Bronchial epithelial cell (primary cell): ENCODE measurements around the gene TMED6. TPM values are rescaled to one million over a fixed set of nuclear protein-coding genes. Genes with fewer than 3 reads are reported as not detected.

Experiments
- DNase-seq: peaks from one replicate; pipeline ENCODE4 v3.0.0-alpha.2; 2010; ENCODE audit warnings: low read depth
- FAIRE-seq: peaks from 2 replicates; lab custom pipeline; 2011; peaks lifted over from hg19 to GRCh38; lab: Jason Lieb, UNC
- H3K27me3 ChIP-seq: 2 replicates; pipeline ENCODE4 v1.5.1; 2011; ENCODE audit warnings: low read length; ENCODE audit not compliant: control insufficient read depth, insufficient read depth
- H3K36me3 ChIP-seq: 2 replicates; pipeline ENCODE4 v1.5.1; 2011; ENCODE audit warnings: low read length; ENCODE audit not compliant: control insufficient read depth, insufficient read depth
- H3K4me3 ChIP-seq: 2 replicates; pipeline ENCODE4 v1.5.1; 2011; ENCODE audit warnings: mild to moderate bottlenecking, low read depth, low read length, control low read depth
- CTCF ChIP-seq: IDR thresholded peaks from 2 replicates; pipeline ENCODE4 v1.5.1; 2011; ENCODE audit warnings: mild to moderate bottlenecking, moderate library complexity, low read length, control low read depth, inconsistent platforms; ENCODE audit not compliant: insufficient read depth, severe bottlenecking
- total RNA-seq: library from RNA; depleted of rRNA; stranded (reverse); fragments of >200 nt; gene quantifications from 2 replicates; pipeline ENCODE4 v1.2.1, GENCODE V29; 2014

The TMED6 gene
- total RNA-seq, 1 donor from 2014 or later, result not detected

GRCh38 chr16:69378760-69379159, 27.2 kb upstream of the TMED6 start:
- TF ChIP-seq CTCF, result no peak
- FAIRE-seq (no peak), DNase-seq (no peak)
- Histone ChIP-seq H3K27me3 (no peaks in the 10 kb centered on the region), H3K36me3 (peaks cover 3% of the 10 kb centered on the region), H3K4me3 (no peak overlapping the region)

GRCh38 chr16:69378036-69378435, 26.4 kb upstream of the TMED6 start:
- peaks cover 4% of the 10 kb centered on the region for H3K36me3 ChIP-seq
- no peaks in the 10 kb centered on the region for H3K27me3 ChIP-seq
- no peak overlapping the region for H3K4me3 ChIP-seq
- TF ChIP-seq CTCF, result no peak
- DNase-seq (no peak), FAIRE-seq (no peak)

GRCh38 chr16:69376393-69377059, 24.9 kb upstream of the TMED6 start:
- peaks cover 1% of the 10 kb centered on the region for H3K36me3 ChIP-seq
- no peak for TF ChIP-seq CTCF
- H3K27me3 ChIP-seq, result no peaks in the 10 kb centered on the region
- DNase-seq (no peak), FAIRE-seq (no peak)
- H3K4me3 ChIP-seq, result no peak overlapping the region

- FAIRE-seq (no peak), DNase-seq (no peak)
- Histone ChIP-seq H3K27me3 (no peaks in the 10 kb centered on the region), H3K4me3 (no peak overlapping the region), H3K36me3 (peaks cover 7% of the 10 kb centered on the region)
- no peak for TF ChIP-seq CTCF
Measured at GRCh38 chr16:69373019-69373418, 21.4 kb upstream of the TMED6 start.

- Histone ChIP-seq H3K27me3 (no peaks in the 10 kb centered on the region), H3K36me3 (peaks cover 10% of the 10 kb centered on the region), H3K4me3 (no peak overlapping the region)
- no peak for TF ChIP-seq CTCF
- FAIRE-seq (no peak), DNase-seq (no peak)
Measured at GRCh38 chr16:69371564-69371963, 20.0 kb upstream of the TMED6 start.

- DNase-seq (no peak), FAIRE-seq (no peak)
- TF ChIP-seq CTCF, result no peak
- no peaks in the 10 kb centered on the region for H3K27me3 ChIP-seq
- no peak overlapping the region for H3K4me3 ChIP-seq
- H3K36me3 ChIP-seq, result peaks cover 12% of the 10 kb centered on the region
Measured at GRCh38 chr16:69368866-69369265, 17.3 kb upstream of the TMED6 start.
